GM13977 (cell line): ENCODE data around the gene RHOBTB3.

ENCODE experiments used
- DNase-seq: peaks from one replicate; pipeline ENCODE4 v3.0.0; 2012; ENCODE audit warnings: low spot score
- CTCF ChIP-seq: IDR thresholded peaks from 2 replicates; pipeline ENCODE4 v1.5.1; 2012; ENCODE audit warnings: mild to moderate bottlenecking, control low read depth; ENCODE audit not compliant: insufficient read depth; ENCODE audit errors: extremely low read depth, missing control alignments
- in situ Hi-C: fragments of 300-500 bp; cut with MboI; formaldehyde crosslinking; loops from one replicate; pipeline ENCODE4 v1.12.0; 2022; ENCODE audit warnings: low sequenced_read_pairs, low pct_unique_long_range_greater_than_20kb, mixed read lengths, inconsistent platforms; ENCODE audit not compliant: unreplicated experiment

RHOBTB3 gene

GRCh38 chr5:95734187-95734586 lies 3.1 kb downstream of the RHOBTB3 start:
- TF ChIP-seq CTCF, result no peak
- no peak for DNase-seq
- in situ Hi-C loops, result no loop called here

GRCh38 chr5:95734906-95735305 lies 3.8 kb downstream of the RHOBTB3 start:
- in situ Hi-C loops, result no loop called here

GRCh38 chr5:95735406-95735805 lies 4.3 kb downstream of the RHOBTB3 start:
- in situ Hi-C loops, result no loop called here
- TF ChIP-seq CTCF, result no peak
- no peak for DNase-seq

More at GRCh38 chr5:95734906-95735305, 3.8 kb downstream of the RHOBTB3 start:
- DNase-seq, result no peak
- TF ChIP-seq CTCF, result no peak

GRCh38 chr5:95738072-95738471 lies 6.9 kb downstream of the RHOBTB3 start:
- no peak for DNase-seq
- TF ChIP-seq CTCF, result no peak
- in situ Hi-C loops, result no loop called here

GRCh38 chr5:95738834-95739233 lies 7.7 kb downstream of the RHOBTB3 start:
- DNase-seq, result no peak
- in situ Hi-C loops, result no loop called here
- TF ChIP-seq CTCF, result no peak

- no peak for TF ChIP-seq CTCF
- in situ Hi-C loops, result no loop called here
- DNase-seq, result no peak
Measured at GRCh38 chr5:95739857-95740256, 8.7 kb downstream of the RHOBTB3 start.

GRCh38 chr5:95741458-95741857 lies 10.3 kb downstream of the RHOBTB3 start:
- DNase-seq, result no peak
- in situ Hi-C loops, result no loop called here
- no peak for TF ChIP-seq CTCF
